ENCODE data around the gene QSOX1. TPM values are rescaled to one million over a fixed set of nuclear protein-coding genes. Genes with fewer than 3 reads are reported as not detected.

The QSOX1 gene
- total RNA-seq, 1 experiment from 2014 or later, result 135 TPM

- no peak for TF ChIP-seq PRDM15 (CRISPR knock-in tag; IDR thresholded peaks at IDR 0.05)
- TF ChIP-seq NFYB (CRISPR knock-in tag; conservative IDR thresholded peaks at IDR 0.05; ENCODE audit: low read depth), result no peak
- no peak for TF ChIP-seq ATF1 (CRISPR knock-in tag; IDR thresholded peaks at IDR 0.05)
- no peak for TF ChIP-seq ZNF512 (CRISPR knock-in tag; IDR thresholded peaks at IDR 0.05; ENCODE audit: borderline replicate concordance)
- no peak for TF ChIP-seq HMGXB4 (CRISPR knock-in tag; IDR thresholded peaks at IDR 0.05)
- TF ChIP-seq FOXK1 (CRISPR knock-in tag; IDR thresholded peaks at IDR 0.05), result no peak
- TF ChIP-seq PREB (CRISPR knock-in tag; IDR thresholded peaks at IDR 0.05; ENCODE audit: borderline replicate concordance), result no peak
- TF ChIP-seq JAZF1 (CRISPR knock-in tag; IDR thresholded peaks at IDR 0.05), result no peak
- TF ChIP-seq ZMAT4 (CRISPR knock-in tag; IDR thresholded peaks at IDR 0.05), result no peak
- no peak for TF ChIP-seq USF2 (CRISPR knock-in tag; IDR thresholded peaks at IDR 0.05)
- TF ChIP-seq HMGA2 (CRISPR knock-in tag; IDR thresholded peaks at IDR 0.05), result no peak
- no peak for TF ChIP-seq TP53 (CRISPR knock-in tag; IDR thresholded peaks at IDR 0.05)
- no peak for TF ChIP-seq CREM (CRISPR knock-in tag; IDR thresholded peaks at IDR 0.05)
- no peak for TF ChIP-seq USF1 (CRISPR knock-in tag; IDR thresholded peaks at IDR 0.05)
These were observed 39.4 kb downstream of the QSOX1 start (continued) for GRCh38 chr1:180194048-180194425.

- H3K36me3 Mint-ChIP-seq, result peaks cover 32% of the 10 kb centered on the region
- H3K27ac Mint-ChIP-seq, result no peak overlapping the region
- H3K9me3 Mint-ChIP-seq, result no peaks in the 10 kb centered on the region
- ChIA-PET POLR2A (no interaction called here), CTCF (interaction anchor here (0.9 to 1.3 kb wide), 5 partner anchors 14 to 488 kb away, joined by 3 to 8 read pairs (median 4); no protein-coding TSS in a partner anchor)
- ATAC-seq (peak; percentile 50), DNase-seq (ENCODE audit: low spot score) (no peak)
- H3K27me3 Mint-ChIP-seq (ENCODE audit: low read depth), result no peaks in the 10 kb centered on the region
- H3K4me3 Mint-ChIP-seq, result no peak overlapping the region
- peaks cover 3% of the 10 kb centered on the region; the same call in 1 of the 2 replicates for H3K4me1 Mint-ChIP-seq
- TF ChIP-seq NR3C1 (CRISPR knock-in tag; conservative IDR thresholded peaks at IDR 0.05; ENCODE audit: low read depth) (no peak), PREB (CRISPR knock-in tag; IDR thresholded peaks at IDR 0.05; ENCODE audit: borderline replicate concordance) (no peak), CBFB (CRISPR knock-in tag; IDR thresholded peaks at IDR 0.05; ENCODE audit: low read depth) (no peak), IRF2 (CRISPR knock-in tag; IDR thresholded peaks at IDR 0.05; ENCODE audit: borderline replicate concordance, low read depth) (no peak), ARID4B (CRISPR knock-in tag; IDR thresholded peaks at IDR 0.05; ENCODE audit: borderline replicate concordance) (no peak), NR1H2 (CRISPR knock-in tag; IDR thresholded peaks at IDR 0.05) (no peak)
These were observed 40.0 kb downstream of the QSOX1 start for GRCh38 chr1:180194546-180195207.

Measured in WTC11 (cell line).